Vagina (tissue), 2 donors: ENCODE data around the gene KIAA1671.

Source experiments
- CTCF ChIP-seq, 3 experiments: fragments of 450-650 bp in 2 of 3; fragments of 200-600 bp in 1 of 3; sonication (generic) in 1 of 3; IDR thresholded peaks; one replicate each; pipeline ENCODE4 v1.5.1; 2017 to 2019; ENCODE audit warnings: antibody characterized with exemption in 3 of 3, mild to moderate bottlenecking in 2 of 3, moderate library complexity in 2 of 3
- POLR2A ChIP-seq, 2 donors: fragments of 450-650 bp; IDR thresholded peaks; one replicate each; pipeline ENCODE4 v1.6.1; 2017; ENCODE audit warnings: antibody characterized with exemption in 2 of 2, mild to moderate bottlenecking in 2 of 2, moderate library complexity in 2 of 2
- POLR2AphosphoS5 ChIP-seq, 2 donors: sonication (generic); formaldehyde crosslinking; IDR thresholded peaks; one replicate each; pipeline ENCODE4 v1.9.0; 2017; ENCODE audit warnings: antibody characterized with exemption in 2 of 2, mild to moderate bottlenecking in 2 of 2, low read depth in 1 of 2; ENCODE audit not compliant: insufficient read depth in 1 of 2

DNA sequence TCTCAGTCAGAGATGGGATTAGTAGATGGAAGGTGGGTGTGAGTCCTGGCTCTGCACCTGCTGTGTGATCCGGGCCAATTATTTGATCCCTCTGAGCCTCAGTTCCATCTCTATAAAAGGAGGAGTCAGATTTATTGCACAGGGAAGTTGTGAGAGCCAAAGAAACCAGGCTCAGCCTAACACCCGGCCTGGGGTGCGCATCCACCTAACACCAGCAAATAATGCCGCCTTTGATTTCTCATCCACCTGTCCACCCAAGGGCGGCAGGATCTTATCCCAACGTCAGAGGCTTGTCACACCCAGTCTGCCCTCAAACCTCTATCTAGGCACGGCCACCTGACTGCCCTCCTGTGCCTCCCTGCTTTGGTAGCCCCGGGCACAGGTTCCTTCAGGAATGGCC lies 269.3 kb downstream of the KIAA1671 start:
- TF ChIP-seq CTCF (IDR thresholded peaks at IDR 0.05) (no peak), POLR2A (IDR thresholded peaks at IDR 0.05) (no peak), POLR2AphosphoS5 (IDR thresholded peaks at IDR 0.05; ENCODE audit: insufficient read depth in 1 of 2, low read depth in 1 of 2) (no peak)
